ENCODE measurements around the gene CHMP1A.
A peak's percentile ranks its signal among the peaks of the same experiment; 100 is the strongest.
"Not testable (repeated sequence)": the region's sequence is repeated elsewhere in the genome, so short reads cannot be mapped to it uniquely, and the experiment has no call there.

Gene CHMP1A

GRCh38 chr16:89693289-89693731, 35.8 kb upstream of the CHMP1A start:
- no peak for DNase-seq (ENCODE audit: low read depth in 1 of 2, low spot score in 1 of 2)

GRCh38 chr16:89691986-89692569, 34.6 kb upstream of the CHMP1A start:
- no peak for DNase-seq (ENCODE audit: low read depth in 1 of 2, low spot score in 1 of 2)

- no peak for DNase-seq (ENCODE audit: low read depth in 1 of 2, low spot score in 1 of 2)
Measured at GRCh38 chr16:89691231-89691985, 33.9 kb upstream of the CHMP1A start.

GRCh38 chr16:89690392-89690901, 32.9 kb upstream of the CHMP1A start:
- no peak for DNase-seq (ENCODE audit: low read depth in 1 of 2, low spot score in 1 of 2)

GRCh38 chr16:89689621-89690020, 32.1 kb upstream of the CHMP1A start:
- DNase-seq (ENCODE audit: low read depth in 1 of 2, low spot score in 1 of 2): not testable (repeated sequence)

GRCh38 chr16:89689142-89689541, 31.6 kb upstream of the CHMP1A start:
- no peak for DNase-seq (ENCODE audit: low read depth in 1 of 2, low spot score in 1 of 2)

GRCh38 chr16:89688395-89688794, 30.9 kb upstream of the CHMP1A start:
- no peak for DNase-seq (ENCODE audit: low read depth in 1 of 2, low spot score in 1 of 2)

GRCh38 chr16:89687092-89687940, 29.8 kb upstream of the CHMP1A start:
- DNase-seq (ENCODE audit: low read depth in 1 of 2, low spot score in 1 of 2): no peak

- DNase-seq (ENCODE audit: low read depth in 1 of 2, low spot score in 1 of 2): peak; percentile 87
Measured at GRCh38 chr16:89686520-89687091, 29.1 kb upstream of the CHMP1A start, which contains the start of gene CDK10. Gene CDK10 (plus strand): TSS chr16:89686689. CDS start chr16:89686711, 22 bp downstream.

- DNase-seq (ENCODE audit: low read depth in 1 of 2, low spot score in 1 of 2): no peak
Measured at GRCh38 chr16:89685916-89686315, 28.4 kb upstream of the CHMP1A start.

GRCh38 chr16:89678258-89678657, 20.8 kb upstream of the CHMP1A start:
- no peak for DNase-seq (ENCODE audit: low read depth in 1 of 2, low spot score in 1 of 2)

GRCh38 chr16:89672177-89672941, 14.9 kb upstream of the CHMP1A start:
- no peak for DNase-seq (ENCODE audit: low read depth in 1 of 2, low spot score in 1 of 2)

GRCh38 chr16:89671565-89671964, 14.1 kb upstream of the CHMP1A start:
- DNase-seq (ENCODE audit: low read depth in 1 of 2, low spot score in 1 of 2): not testable (repeated sequence)

GRCh38 chr16:89670496-89671431, 13.3 kb upstream of the CHMP1A start:
- DNase-seq (ENCODE audit: low read depth in 1 of 2, low spot score in 1 of 2): no peak

- no peak for DNase-seq (ENCODE audit: low read depth in 1 of 2, low spot score in 1 of 2)
Measured at GRCh38 chr16:89669755-89670154, 12.2 kb upstream of the CHMP1A start.

GRCh38 chr16:89668790-89669158, 11.3 kb upstream of the CHMP1A start:
- no peak for DNase-seq (ENCODE audit: low read depth in 1 of 2, low spot score in 1 of 2)

- DNase-seq (ENCODE audit: low read depth in 1 of 2, low spot score in 1 of 2): no peak
Measured at GRCh38 chr16:89667633-89668032, 10.1 kb upstream of the CHMP1A start.

GRCh38 chr16:89667000-89667399, 9.5 kb upstream of the CHMP1A start:
- not testable (repeated sequence) for DNase-seq (ENCODE audit: low read depth in 1 of 2, low spot score in 1 of 2)

- not testable (repeated sequence) for DNase-seq (ENCODE audit: low read depth in 1 of 2, low spot score in 1 of 2)
Measured at GRCh38 chr16:89664238-89664637, 6.7 kb upstream of the CHMP1A start.

All from stimulated activated CD4-positive, alpha-beta T cell treated with anti-CD3 and anti-CD28 coated beads, Interleukin-15, amount 100 ng/mL, for 1 hour (primary cell).